Right lung (tissue), 5 donors: ENCODE results near the gene SRD5A1. TPM values are rescaled to one million over a fixed set of nuclear protein-coding genes. Genes with fewer than 3 reads are reported as not detected.
A peak's percentile ranks its signal among the peaks of the same experiment; 100 is the strongest.

Experiments
- DNase-seq, 2 donors: peaks; one replicate each; pipeline ENCODE4 v3.0.0-alpha.2; 2013
- polyA plus RNA-seq, 5 donors: library from polyadenylated mRNA; unstranded; fragments of 120-200 nt; gene quantifications; one replicate each; pipeline versions ENCODE4 v1.2.1 to v1.2.3, GENCODE V29; 2013; ENCODE audit warnings: inconsistent platforms in 1 of 5, low replicate concordance in 1 of 5; ENCODE audit not compliant: insufficient read length in 5 of 5, insufficient read depth in 1 of 5

SRD5A1 gene
- polyA plus RNA-seq, 5 donors, result 10.4 to 15.8 (median 10.9) TPM

- DNase-seq, result peak in 1 of 2 donors; percentile 33
These were observed 78.9 kb downstream of the SRD5A1 start for GRCh38 chr5:6712142-6712576.

GRCh38 chr5:6712577-6713273 is 79.5 kb downstream of the SRD5A1 start:
- peak; percentile 98 to 99 for DNase-seq

- no peak for DNase-seq
These were observed 80.3 kb downstream of the SRD5A1 start, which contains the start of gene TENT4A for GRCh38 chr5:6713274-6714225. Gene TENT4A (plus strand): TSS chr5:6713432. CDS start chr5:6713984, 552 bp downstream.

- no peak for DNase-seq
These were observed 81.2 kb downstream of the SRD5A1 start for GRCh38 chr5:6714226-6715041.

- DNase-seq, result no peak
These were observed 82.0 kb downstream of the SRD5A1 start for GRCh38 chr5:6715271-6715670.

GRCh38 chr5:6715758-6716628 is 82.8 kb downstream of the SRD5A1 start:
- DNase-seq, result no peak

GRCh38 chr5:6716629-6717149 is 83.4 kb downstream of the SRD5A1 start:
- no peak for DNase-seq

GRCh38 chr5:6717247-6717646 is 84.0 kb downstream of the SRD5A1 start:
- no peak for DNase-seq

- DNase-seq, result no peak
These were observed 84.4 kb downstream of the SRD5A1 start for GRCh38 chr5:6717687-6718086.

GRCh38 chr5:6718161-6718681 is 85.0 kb downstream of the SRD5A1 start:
- no peak for DNase-seq

GRCh38 chr5:6718718-6719117 is 85.5 kb downstream of the SRD5A1 start:
- no peak for DNase-seq

GRCh38 chr5:6719417-6719816 is 86.2 kb downstream of the SRD5A1 start:
- DNase-seq, result no peak

GRCh38 chr5:6719896-6720560 is 86.8 kb downstream of the SRD5A1 start:
- no peak for DNase-seq

GRCh38 chr5:6720561-6720921 is 87.3 kb downstream of the SRD5A1 start:
- no peak for DNase-seq

GRCh38 chr5:6721442-6721841 is 88.2 kb downstream of the SRD5A1 start:
- DNase-seq, result no peak

- DNase-seq, result peak in 1 of 2 donors; percentile 31
These were observed 88.8 kb downstream of the SRD5A1 start for GRCh38 chr5:6722015-6722414.

- DNase-seq, result no peak
These were observed 90.0 kb downstream of the SRD5A1 start for GRCh38 chr5:6723122-6723815.

GRCh38 chr5:6723816-6724300 is 90.6 kb downstream of the SRD5A1 start:
- DNase-seq, result no peak
